BLaER1 treated with 17β-estradiol and CSF1 and Interleukin-3, amounts not matched to agents 10 nM and 100 nM (cell line): ENCODE data around the gene CLEC18B.
"Not testable (repeated sequence)": the region's sequence is repeated elsewhere in the genome, so short reads cannot be mapped to it uniquely, and the experiment has no call there.

Experiments
- H3K27ac ChIP-seq, 11 experiments: shearing (Covaris generic); formaldehyde crosslinking; 2 replicates each; pipeline ENCODE4 v1.8.1; 2022
- H3K27me3 ChIP-seq, 11 experiments: shearing (Covaris generic); formaldehyde crosslinking; 2 replicates each; pipeline ENCODE4 v1.8.1; 2022
- H3K36me3 ChIP-seq, 11 experiments: shearing (Covaris generic); formaldehyde crosslinking; 2 replicates each; pipeline ENCODE4 v1.8.1; 2022
- H3K4me1 ChIP-seq, 10 experiments: shearing (Covaris generic); formaldehyde crosslinking; 2 replicates each; pipeline ENCODE4 v1.8.1; 2022
- H3K4me2 ChIP-seq, 11 experiments: shearing (Covaris generic); formaldehyde crosslinking; 2 replicates each; pipeline ENCODE4 v1.8.1; 2022
- H3K4me3 ChIP-seq, 10 experiments: shearing (Covaris generic); formaldehyde crosslinking; 2 replicates each; pipeline ENCODE4 v1.8.1; 2022
- H3K9ac ChIP-seq, 11 experiments: shearing (Covaris generic); formaldehyde crosslinking; 2 replicates each; pipeline ENCODE4 v1.8.1; 2022
- H3K9me3 ChIP-seq, 11 experiments: shearing (Covaris generic); formaldehyde crosslinking; replicated peaks in 1 of 11; 2 replicates each; pipeline ENCODE4 v1.8.1; 2022
- H4K20me1 ChIP-seq, 11 experiments: shearing (Covaris generic); formaldehyde crosslinking; 2 replicates each; pipeline ENCODE4 v1.8.1; 2022
- Cebpa-rat ChIP-seq, 11 experiments: shearing (Covaris generic); IDR thresholded peaks; 2 replicates each; pipeline ENCODE4 v1.8.1; 2022

CLEC18B gene

GRCh38 chr16:74449470-74449869, 28.2 kb upstream of the CLEC18B start:
- Histone ChIP-seq H3K27ac (peak overlapping the region in 4 of 11 experiments; percentile 1 to 57 (median 20); a peak in 4 of 22 replicates), H3K4me3 (no peak overlapping the region), H3K9ac (peak overlapping the region in 1 of 11 experiments; percentile 32; a peak in 1 of 22 replicates), H3K27me3 (no peaks in the 10 kb centered on the region), H3K4me2 (peak overlapping the region in 10 of 11 experiments; percentile 2 to 91 (median 66); a peak in 18 of 22 replicates), H3K4me1 (peaks cover 56 to 69% (median 67%) of the 10 kb centered on the region in 10 experiments), H3K9me3 (no peaks in the 10 kb centered on the region), H3K36me3 (peaks cover 32 to 72% (median 53%) of the 10 kb centered on the region in 11 experiments), H4K20me1 (peaks cover 0 to 43% (median 22%) of the 10 kb centered on the region in 11 experiments; a peak in 17 of 22 replicates)
- no peak for TF ChIP-seq Cebpa-rat (IDR thresholded peaks at IDR 0.05)

- peak overlapping the region in 1 of 11 experiments; percentile 32; a peak in 2 of 22 replicates for H3K9ac ChIP-seq
- H3K27me3 ChIP-seq, result no peaks in the 10 kb centered on the region
- TF ChIP-seq Cebpa-rat (IDR thresholded peaks at IDR 0.05), result no peak
- peaks cover 31 to 67% (median 49%) of the 10 kb centered on the region in 11 experiments for H3K36me3 ChIP-seq
- no peaks in the 10 kb centered on the region for H3K9me3 ChIP-seq
- H4K20me1 ChIP-seq, result peaks cover 0 to 42% (median 22%) of the 10 kb centered on the region in 11 experiments; a peak in 17 of 22 replicates
- peaks cover 56 to 66% (median 63%) of the 10 kb centered on the region in 10 experiments for H3K4me1 ChIP-seq
- H3K27ac ChIP-seq, result peak overlapping the region in 5 of 11 experiments; percentile 1 to 57 (median 31); a peak in 5 of 22 replicates
- no peak overlapping the region for H3K4me3 ChIP-seq
- H3K4me2 ChIP-seq, result peak overlapping the region; percentile 1 to 91 (median 64); a peak in 18 of 22 replicates
These were observed 27.7 kb upstream of the CLEC18B start for GRCh38 chr16:74448990-74449389.

- Histone ChIP-seq H3K27me3 (no peaks in the 10 kb centered on the region), H3K9ac (no peak overlapping the region)
These were observed 26.3 kb upstream of the CLEC18B start for GRCh38 chr16:74447578-74447977.

GRCh38 chr16:74446866-74447265, 25.6 kb upstream of the CLEC18B start:
- no peak overlapping the region for H3K4me3 ChIP-seq
- no peak for TF ChIP-seq Cebpa-rat (IDR thresholded peaks at IDR 0.05)

More at GRCh38 chr16:74447578-74447977, 26.3 kb upstream of the CLEC18B start:
- Histone ChIP-seq H3K36me3 (peaks cover 21 to 60% (median 48%) of the 10 kb centered on the region in 11 experiments), H4K20me1 (peaks cover 0 to 28% (median 14%) of the 10 kb centered on the region in 11 experiments; a peak in 17 of 22 replicates), H3K27ac (peak overlapping the region in 3 of 11 experiments; percentile 8 to 28 (median 9); a peak in 1 of 22 replicates), H3K4me1 (peaks cover 45 to 52% (median 49%) of the 10 kb centered on the region in 10 experiments), H3K9me3 (no peaks in the 10 kb centered on the region), H3K4me2 (peak overlapping the region in 6 of 11 experiments; percentile 42 to 83 (median 68); a peak in 10 of 22 replicates), H3K4me3 (no peak overlapping the region)
- no peak for TF ChIP-seq Cebpa-rat (IDR thresholded peaks at IDR 0.05)

GRCh38 chr16:74443624-74444346, 22.5 kb upstream of the CLEC18B start:
- not testable (repeated sequence) for H3K4me3 ChIP-seq, H3K27me3 ChIP-seq, H4K20me1 ChIP-seq, H3K9ac ChIP-seq, H3K9me3 ChIP-seq, H3K27ac ChIP-seq, H3K4me2 ChIP-seq
- peaks cover 25 to 30% (median 27%) of the 10 kb centered on the region in 10 experiments for H3K4me1 ChIP-seq
- H3K36me3 ChIP-seq, result peaks cover 5 to 49% (median 37%) of the 10 kb centered on the region in 11 experiments; a peak in 20 of 22 replicates

More at GRCh38 chr16:74446866-74447265, 25.6 kb upstream of the CLEC18B start:
- Histone ChIP-seq H3K36me3 (peaks cover 18 to 67% (median 55%) of the 10 kb centered on the region in 11 experiments; a peak in 21 of 22 replicates), H3K4me1 (peaks cover 38 to 45% (median 42%) of the 10 kb centered on the region in 10 experiments), H4K20me1 (peaks cover 0 to 21% (median 6%) of the 10 kb centered on the region in 11 experiments; a peak in 12 of 22 replicates), H3K9me3 (no peaks in the 10 kb centered on the region), H3K4me2 (no peak overlapping the region), H3K9ac (no peak overlapping the region), H3K27ac (0 out of 22 replicates have a peak overlapping the region, but pooled peaks of 1 of the 11 experiments have one; percentile 2), H3K27me3 (no peaks in the 10 kb centered on the region)

GRCh38 chr16:74439685-74440084, 18.4 kb upstream of the CLEC18B start:
- no peak overlapping the region for H3K4me3 ChIP-seq
- H3K9me3 ChIP-seq, result peaks cover 0 to 15% (median 5%) of the 10 kb centered on the region in 11 experiments; a peak in 17 of 22 replicates
- peaks cover 0 to 35% (median 22%) of the 10 kb centered on the region in 11 experiments; a peak in 20 of 22 replicates for H3K36me3 ChIP-seq
- peaks cover 22 to 28% (median 27%) of the 10 kb centered on the region in 10 experiments for H3K4me1 ChIP-seq
- H3K27ac ChIP-seq, result no peak overlapping the region
- H3K4me2 ChIP-seq, result peak overlapping the region; percentile 42 to 81 (median 67)
- no peaks in the 10 kb centered on the region; a peak in 2 of 22 replicates for H4K20me1 ChIP-seq
- TF ChIP-seq Cebpa-rat (IDR thresholded peaks at IDR 0.05), result no peak
- no peaks in the 10 kb centered on the region for H3K27me3 ChIP-seq
- H3K9ac ChIP-seq, result no peak overlapping the region

- peak overlapping the region in 4 of 11 experiments; percentile 0 to 11 (median 3); a peak in 3 of 22 replicates for H3K9ac ChIP-seq
- peak overlapping the region in 5 of 11 experiments; percentile 2 to 39 (median 6); a peak in 3 of 22 replicates for H3K27ac ChIP-seq
These were observed 17.3 kb upstream of the CLEC18B start for GRCh38 chr16:74438492-74438979.

GRCh38 chr16:74431516-74431915, 10.2 kb upstream of the CLEC18B start:
- no peak overlapping the region for H3K4me3 ChIP-seq
- H3K4me1 ChIP-seq, result peaks cover 9 to 27% (median 17%) of the 10 kb centered on the region in 10 experiments; a peak in 18 of 20 replicates
- peaks cover 0 to 23% (median 12%) of the 10 kb centered on the region in 11 experiments; a peak in 18 of 22 replicates for H3K9me3 ChIP-seq
- peak overlapping the region in 9 of 11 experiments; percentile 5 to 49 (median 30); a peak in 12 of 22 replicates for H3K4me2 ChIP-seq
- no peaks in the 10 kb centered on the region for H3K27me3 ChIP-seq
- H3K9ac ChIP-seq, result peak overlapping the region in 3 of 11 experiments; percentile 12 to 41 (median 38); a peak in 3 of 22 replicates
- no peaks in the 10 kb centered on the region for H4K20me1 ChIP-seq
- peaks cover 0 to 8% (median 0%) of the 10 kb centered on the region in 11 experiments; a peak in 3 of 22 replicates for H3K36me3 ChIP-seq
- H3K27ac ChIP-seq, result peak overlapping the region in 3 of 11 experiments; percentile 2 to 39 (median 12); a peak in 2 of 22 replicates
- no peak for TF ChIP-seq Cebpa-rat (IDR thresholded peaks at IDR 0.05)

More at GRCh38 chr16:74438492-74438979, 17.3 kb upstream of the CLEC18B start:
- Histone ChIP-seq H3K36me3 (peaks cover 4 to 35% (median 22%) of the 10 kb centered on the region in 11 experiments; a peak in 20 of 22 replicates), H4K20me1 (no peaks in the 10 kb centered on the region; a peak in 2 of 22 replicates), H3K4me1 (peaks cover 22 to 28% (median 27%) of the 10 kb centered on the region in 10 experiments), H3K9me3 (peaks cover 0 to 23% (median 12%) of the 10 kb centered on the region in 11 experiments; a peak in 18 of 22 replicates), H3K27me3 (no peaks in the 10 kb centered on the region), H3K4me2 (peak overlapping the region; percentile 42 to 81 (median 67)), H3K4me3 (no peak overlapping the region; a peak in 1 of 20 replicates)
- TF ChIP-seq Cebpa-rat (IDR thresholded peaks at IDR 0.05), result no peak

- Histone ChIP-seq H3K4me2 (peak overlapping the region in 1 of 11 experiments; percentile 30; a peak in 1 of 22 replicates), H3K4me1 (peaks cover 9 to 30% (median 17%) of the 10 kb centered on the region in 10 experiments; a peak in 18 of 20 replicates), H3K9me3 (peaks cover 0 to 13% (median 8%) of the 10 kb centered on the region in 11 experiments; a peak in 14 of 22 replicates)
- not testable (repeated sequence) for H3K27me3 ChIP-seq, H3K36me3 ChIP-seq, H3K9ac ChIP-seq, H3K27ac ChIP-seq, H4K20me1 ChIP-seq, H3K4me3 ChIP-seq
These were observed 8.9 kb upstream of the CLEC18B start for GRCh38 chr16:74430036-74430712.

GRCh38 chr16:74428493-74428892, 7.2 kb upstream of the CLEC18B start:
- not testable (repeated sequence) for H3K9ac ChIP-seq, H3K9me3 ChIP-seq, H3K27ac ChIP-seq, H3K4me3 ChIP-seq, H3K36me3 ChIP-seq, H4K20me1 ChIP-seq, H3K27me3 ChIP-seq
- Histone ChIP-seq H3K4me2 (0 out of 22 replicates have a peak overlapping the region, but pooled peaks of 1 of the 11 experiments have one; percentile 37), H3K4me1 (peaks cover 9 to 39% (median 17%) of the 10 kb centered on the region in 10 experiments; a peak in 18 of 20 replicates)

GRCh38 chr16:74425751-74426150, 4.5 kb upstream of the CLEC18B start:
- H3K27me3 ChIP-seq, H3K9ac ChIP-seq, H3K4me3 ChIP-seq, H3K36me3 ChIP-seq, H3K4me2 ChIP-seq, H3K9me3 ChIP-seq, H4K20me1 ChIP-seq, H3K27ac ChIP-seq: not testable (repeated sequence)
- H3K4me1 ChIP-seq, result peaks cover 0 to 28% (median 5%) of the 10 kb centered on the region in 10 experiments; a peak in 9 of 20 replicates
